Measurements from ENCODE around the gene CD164.

The CD164 gene

DNA sequence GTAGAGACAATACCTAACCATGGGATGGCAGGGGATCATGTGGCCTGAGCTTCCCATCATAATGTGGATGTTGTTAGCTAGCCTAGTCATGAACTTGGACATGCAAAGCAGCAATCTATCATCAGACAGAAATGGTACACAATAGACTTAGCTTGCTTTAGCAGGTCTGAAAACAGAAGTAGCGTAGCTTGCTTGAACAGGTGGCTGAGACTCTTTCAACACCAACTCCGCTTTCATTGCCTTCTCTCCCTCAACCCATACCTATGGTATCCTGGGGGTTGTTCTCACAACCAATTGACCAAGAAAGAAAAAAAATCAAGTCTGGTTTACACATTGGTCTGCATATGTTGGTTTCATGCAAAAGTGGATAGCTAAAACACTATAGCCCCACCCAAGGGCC lies 23.0 kb downstream of the CD164 start:
- Histone ChIP-seq H3K27ac (ENCODE audit: low read length) (no peak overlapping the region), H3K36me3 (ENCODE audit: control insufficient read depth in 1 of 2, insufficient read depth in 2 of 2, low read length in 2 of 2) (peaks cover 21 to 56% of the 10 kb centered on the region in 2 donors), H3K9me3 (ENCODE audit: control insufficient read depth in 1 of 2, low read length in 2 of 2) (peaks cover 0 to 2% of the 10 kb centered on the region in 2 donors), H3K4me1 (ENCODE audit: control insufficient read depth in 1 of 2, insufficient read depth in 2 of 2, low read length in 2 of 2) (no peaks in the 10 kb centered on the region), H3K4me3 (ENCODE audit: low read depth in 1 of 2, low read length in 2 of 2) (no peak overlapping the region), H3K27me3 (ENCODE audit: low read depth, low read length) (no peaks in the 10 kb centered on the region)

DNA sequence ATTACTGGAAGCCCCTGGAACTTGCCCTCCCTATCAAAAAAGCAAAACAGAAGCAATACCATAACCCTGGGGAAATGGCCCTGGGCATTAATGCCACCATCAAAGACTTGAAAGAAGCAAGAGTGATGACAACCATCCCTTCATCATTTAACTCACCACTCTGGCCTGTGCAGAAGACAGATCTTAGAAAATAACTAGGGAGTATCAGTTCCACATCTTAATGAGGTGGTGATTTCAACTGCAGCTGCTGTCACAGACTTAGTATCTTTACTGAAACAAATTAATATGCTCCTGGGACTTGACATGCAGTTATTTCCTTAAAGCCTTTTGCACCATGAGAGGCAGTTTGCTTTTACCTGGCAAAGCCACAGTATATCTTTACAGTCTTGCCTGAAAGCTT lies 24.1 kb downstream of the CD164 start:
- no peaks in the 10 kb centered on the region for H3K4me1 ChIP-seq (ENCODE audit: control insufficient read depth in 1 of 2, insufficient read depth in 2 of 2, low read length in 2 of 2)
- no peak overlapping the region for H3K27ac ChIP-seq (ENCODE audit: low read length)
- no peaks in the 10 kb centered on the region for H3K27me3 ChIP-seq (ENCODE audit: low read depth, low read length)
- H3K4me3 ChIP-seq (ENCODE audit: low read depth in 1 of 2, low read length in 2 of 2), result no peak overlapping the region
- H3K9me3 ChIP-seq (ENCODE audit: control insufficient read depth in 1 of 2, low read length in 2 of 2), result peaks cover 0 to 2% of the 10 kb centered on the region in 2 donors
- H3K36me3 ChIP-seq (ENCODE audit: control insufficient read depth in 1 of 2, insufficient read depth in 2 of 2, low read length in 2 of 2), result peaks cover 17 to 56% of the 10 kb centered on the region in 2 donors

DNA sequence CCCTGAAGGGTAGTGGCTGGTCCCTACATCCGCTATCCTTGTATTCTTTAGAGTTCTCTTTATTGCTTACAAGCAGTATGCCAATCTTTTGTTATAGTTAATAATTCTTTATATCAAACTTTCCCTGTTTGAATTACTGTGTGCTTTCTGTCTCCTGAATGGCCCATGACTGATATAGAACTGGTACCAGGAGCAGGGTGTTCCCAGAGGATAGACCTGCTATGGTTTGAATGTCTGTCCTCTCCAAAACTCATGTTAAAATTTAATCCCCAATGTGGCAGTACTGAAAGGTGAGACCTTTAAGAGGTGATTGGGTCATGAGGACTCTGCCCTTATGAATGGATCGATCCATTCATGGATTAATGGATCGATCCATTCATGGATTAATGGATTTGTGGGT lies 26.0 kb downstream of the CD164 start:
- H3K4me3 ChIP-seq (ENCODE audit: low read depth in 1 of 2, low read length in 2 of 2), result no peak overlapping the region
- H3K27ac ChIP-seq (ENCODE audit: low read length), result no peak overlapping the region
- no peaks in the 10 kb centered on the region for H3K27me3 ChIP-seq (ENCODE audit: low read depth, low read length)
- peaks cover 0 to 2% of the 10 kb centered on the region in 2 donors for H3K9me3 ChIP-seq (ENCODE audit: control insufficient read depth in 1 of 2, low read length in 2 of 2)
- H3K36me3 ChIP-seq (ENCODE audit: control insufficient read depth in 1 of 2, insufficient read depth in 2 of 2, low read length in 2 of 2), result peaks cover 8 to 43% of the 10 kb centered on the region in 2 donors
- H3K4me1 ChIP-seq (ENCODE audit: control insufficient read depth in 1 of 2, insufficient read depth in 2 of 2, low read length in 2 of 2), result peaks cover 0 to 8% of the 10 kb centered on the region in 2 donors

DNA sequence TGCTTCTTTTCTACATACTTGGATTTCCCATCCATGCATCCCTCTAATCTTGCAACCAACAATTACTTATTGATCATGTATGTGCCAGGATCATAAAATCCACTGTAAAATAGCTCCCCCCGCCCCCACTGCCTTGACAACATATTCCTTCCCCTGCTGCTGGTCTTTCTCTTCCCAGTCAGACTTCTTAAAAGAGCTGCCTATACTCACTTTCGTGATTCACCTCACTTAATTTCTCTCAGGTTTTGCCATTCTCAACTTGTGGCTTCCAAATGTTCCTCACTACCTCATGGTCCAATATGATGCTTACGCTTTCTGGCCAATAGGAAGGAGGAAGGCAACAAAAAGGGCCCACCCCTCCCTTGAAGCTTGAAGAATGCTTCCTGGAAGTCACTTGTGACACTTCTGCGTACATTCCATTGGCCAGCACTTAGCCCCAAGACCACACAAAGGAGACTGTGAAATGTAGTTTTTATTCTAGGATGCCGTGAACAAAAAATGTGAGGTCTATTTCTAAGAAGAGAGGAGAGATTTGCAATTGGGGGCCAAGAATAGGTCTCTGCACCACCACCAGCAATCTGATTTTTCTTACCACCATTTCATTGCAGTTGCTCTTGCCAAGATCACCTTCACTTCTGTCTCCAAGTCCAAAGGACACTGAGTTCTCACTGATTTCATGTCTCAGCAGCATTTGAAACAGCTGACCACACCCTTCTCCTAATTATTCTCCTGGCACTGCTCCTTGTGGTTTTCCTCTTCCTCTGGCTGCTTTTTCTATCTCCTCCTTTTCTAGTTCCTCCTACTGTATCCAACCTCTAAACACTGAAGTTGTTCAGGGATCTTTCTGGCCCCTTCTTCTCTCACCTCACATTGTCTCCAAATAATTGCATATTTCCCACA lies 30.8 kb downstream of the CD164 start:
- no peak overlapping the region for H3K27ac ChIP-seq (ENCODE audit: low read length)
- no peaks in the 10 kb centered on the region for H3K27me3 ChIP-seq (ENCODE audit: low read depth, low read length)
- peaks cover 5 to 8% of the 10 kb centered on the region in 2 donors for H3K36me3 ChIP-seq (ENCODE audit: control insufficient read depth in 1 of 2, insufficient read depth in 2 of 2, low read length in 2 of 2)
- H3K9me3 ChIP-seq (ENCODE audit: control insufficient read depth in 1 of 2, low read length in 2 of 2), result no peaks in the 10 kb centered on the region
- no peak overlapping the region for H3K4me3 ChIP-seq (ENCODE audit: low read depth in 1 of 2, low read length in 2 of 2)
- peaks cover 9 to 21% of the 10 kb centered on the region in 2 donors for H3K4me1 ChIP-seq (ENCODE audit: control insufficient read depth in 1 of 2, insufficient read depth in 2 of 2, low read length in 2 of 2)

DNA sequence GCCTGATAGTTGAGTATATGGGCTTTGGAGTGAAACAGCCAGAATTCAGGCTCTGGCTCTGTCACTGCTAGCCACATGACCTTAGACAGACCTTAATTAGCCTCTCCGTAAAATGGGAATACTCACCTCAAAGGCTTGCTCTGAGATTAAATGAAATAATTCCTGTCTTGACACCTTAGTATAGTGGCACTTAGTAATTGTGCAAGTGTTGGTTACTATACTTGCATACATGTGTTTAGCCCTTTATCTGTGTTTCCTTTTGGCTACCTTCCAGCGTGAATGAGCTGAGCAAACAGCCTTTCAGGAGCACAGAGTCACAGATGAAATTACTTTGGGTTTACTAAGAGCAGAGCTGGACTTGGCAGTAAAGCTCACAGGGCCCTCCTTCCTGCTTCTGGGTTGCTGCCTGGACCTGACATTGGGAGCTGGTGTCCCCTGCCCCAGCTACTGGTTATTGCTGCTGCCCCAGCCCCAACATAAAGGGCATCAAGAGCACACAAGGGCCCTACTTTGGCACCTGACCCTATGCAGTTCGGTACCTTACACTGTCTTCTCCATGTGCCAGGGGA lies 32.8 kb downstream of the CD164 start:
- Histone ChIP-seq H3K27me3 (ENCODE audit: low read depth, low read length) (no peaks in the 10 kb centered on the region), H3K4me1 (ENCODE audit: control insufficient read depth in 1 of 2, insufficient read depth in 2 of 2, low read length in 2 of 2) (peaks cover 9 to 21% of the 10 kb centered on the region in 2 donors), H3K36me3 (ENCODE audit: control insufficient read depth in 1 of 2, insufficient read depth in 2 of 2, low read length in 2 of 2) (no peaks in the 10 kb centered on the region), H3K4me3 (ENCODE audit: low read depth in 1 of 2, low read length in 2 of 2) (no peak overlapping the region), H3K9me3 (ENCODE audit: control insufficient read depth in 1 of 2, low read length in 2 of 2) (no peaks in the 10 kb centered on the region), H3K27ac (ENCODE audit: low read length) (peak overlapping the region; percentile 68)

DNA sequence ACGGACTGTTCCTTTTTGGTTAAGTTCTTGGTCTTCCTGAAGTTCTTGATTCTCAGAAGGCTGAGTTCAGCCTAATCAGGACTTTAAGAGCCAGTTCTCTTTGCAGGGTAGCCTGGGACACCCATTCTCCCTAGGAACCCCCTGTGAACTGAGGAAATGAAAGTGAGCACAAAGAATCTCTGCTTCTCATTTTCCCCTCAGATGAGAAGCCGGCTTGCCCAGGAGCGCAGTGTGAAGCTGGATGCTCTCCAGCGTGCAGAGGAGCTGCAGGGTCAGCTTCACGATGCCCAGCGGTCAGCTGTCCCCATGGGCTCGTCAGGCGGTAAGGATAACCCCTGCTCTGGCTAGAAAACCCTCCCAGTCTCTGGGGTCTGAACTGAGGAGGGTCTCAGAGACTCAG lies 34.0 kb downstream of the CD164 start:
- H3K36me3 ChIP-seq (ENCODE audit: control insufficient read depth in 1 of 2, insufficient read depth in 2 of 2, low read length in 2 of 2), result no peaks in the 10 kb centered on the region
- no peak overlapping the region for H3K27ac ChIP-seq (ENCODE audit: low read length)
- H3K27me3 ChIP-seq (ENCODE audit: low read depth, low read length), result no peaks in the 10 kb centered on the region
- no peaks in the 10 kb centered on the region for H3K9me3 ChIP-seq (ENCODE audit: control insufficient read depth in 1 of 2, low read length in 2 of 2)
- peaks cover 9 to 21% of the 10 kb centered on the region in 2 donors for H3K4me1 ChIP-seq (ENCODE audit: control insufficient read depth in 1 of 2, insufficient read depth in 2 of 2, low read length in 2 of 2)
- H3K4me3 ChIP-seq (ENCODE audit: low read depth in 1 of 2, low read length in 2 of 2), result no peak overlapping the region

DNA sequence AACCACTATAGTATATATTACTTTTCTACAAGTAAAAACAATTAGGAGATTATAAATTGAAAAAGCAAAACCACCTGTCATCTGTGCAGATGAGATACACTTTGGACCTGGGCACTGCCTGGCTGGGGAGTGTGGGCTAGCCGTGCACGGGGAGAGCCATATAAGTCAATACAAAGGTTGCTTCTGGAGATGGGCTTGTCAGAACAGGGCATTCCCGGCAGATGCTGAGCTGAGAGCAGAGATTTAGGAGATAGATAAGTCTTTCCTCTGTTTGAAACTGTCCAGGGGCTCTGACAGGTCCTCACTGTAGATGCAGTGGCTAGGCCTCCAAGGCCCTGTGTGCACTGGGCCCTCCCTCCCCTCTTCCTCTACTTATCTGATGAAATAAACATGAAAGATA lies 34.5 kb downstream of the CD164 start:
- Histone ChIP-seq H3K27ac (ENCODE audit: low read length) (no peak overlapping the region), H3K4me3 (ENCODE audit: low read depth in 1 of 2, low read length in 2 of 2) (no peak overlapping the region), H3K36me3 (ENCODE audit: control insufficient read depth in 1 of 2, insufficient read depth in 2 of 2, low read length in 2 of 2) (no peaks in the 10 kb centered on the region), H3K4me1 (ENCODE audit: control insufficient read depth in 1 of 2, insufficient read depth in 2 of 2, low read length in 2 of 2) (peaks cover 9 to 21% of the 10 kb centered on the region in 2 donors), H3K9me3 (ENCODE audit: control insufficient read depth in 1 of 2, low read length in 2 of 2) (no peaks in the 10 kb centered on the region), H3K27me3 (ENCODE audit: low read depth, low read length) (no peaks in the 10 kb centered on the region)

DNA sequence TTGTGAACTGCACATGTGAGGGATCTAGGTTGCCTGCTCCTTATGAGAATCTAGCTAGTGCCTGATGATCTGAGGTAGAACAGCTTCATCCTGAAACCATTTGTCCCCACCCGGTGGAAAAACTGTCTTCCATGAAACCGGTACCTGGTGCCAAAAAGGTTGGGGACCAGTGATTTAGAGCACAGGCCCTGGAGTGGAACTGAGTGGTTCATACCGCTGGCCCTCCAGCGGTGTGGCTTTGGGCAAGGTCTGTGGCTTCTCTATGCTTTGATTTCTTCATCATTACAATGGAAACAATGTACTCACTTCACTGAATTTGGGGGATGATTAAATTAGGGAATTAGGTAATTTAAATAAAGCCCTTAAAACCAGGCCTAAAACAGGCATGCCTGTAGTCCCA lies 36.3 kb downstream of the CD164 start:
- no peaks in the 10 kb centered on the region for H3K27me3 ChIP-seq (ENCODE audit: low read depth, low read length)
- no peak overlapping the region for H3K4me3 ChIP-seq (ENCODE audit: low read depth in 1 of 2, low read length in 2 of 2)
- peaks cover 9 to 12% of the 10 kb centered on the region in 2 donors for H3K4me1 ChIP-seq (ENCODE audit: control insufficient read depth in 1 of 2, insufficient read depth in 2 of 2, low read length in 2 of 2)
- no peak overlapping the region for H3K27ac ChIP-seq (ENCODE audit: low read length)
- H3K36me3 ChIP-seq (ENCODE audit: control insufficient read depth in 1 of 2, insufficient read depth in 2 of 2, low read length in 2 of 2), result no peaks in the 10 kb centered on the region
- no peaks in the 10 kb centered on the region for H3K9me3 ChIP-seq (ENCODE audit: control insufficient read depth in 1 of 2, low read length in 2 of 2)

DNA sequence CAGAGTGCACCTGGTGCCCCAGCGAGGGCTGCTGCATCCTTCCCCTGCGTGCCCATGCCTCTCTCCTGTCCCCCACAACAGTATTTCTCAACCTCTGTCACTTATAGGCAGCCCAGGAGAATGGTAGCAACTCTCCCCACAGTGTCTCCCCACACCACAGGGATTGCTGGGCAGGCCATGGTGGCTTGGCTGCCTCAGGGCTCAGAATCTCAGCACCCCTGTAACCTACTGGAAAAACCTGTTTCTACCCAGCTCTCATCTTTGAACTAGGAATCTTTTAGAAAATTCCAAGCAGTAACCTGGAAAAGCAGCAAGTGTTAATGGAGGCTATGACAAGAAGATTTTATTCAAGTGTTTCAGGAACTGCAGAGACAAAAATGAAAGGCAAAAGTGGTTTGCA lies 38.0 kb downstream of the CD164 start:
- Histone ChIP-seq H3K9me3 (ENCODE audit: control insufficient read depth in 1 of 2, low read length in 2 of 2) (no peaks in the 10 kb centered on the region), H3K4me3 (ENCODE audit: low read depth in 1 of 2, low read length in 2 of 2) (no peak overlapping the region), H3K4me1 (ENCODE audit: control insufficient read depth in 1 of 2, insufficient read depth in 2 of 2, low read length in 2 of 2) (peaks cover under 1 to 4% of the 10 kb centered on the region in 2 donors), H3K36me3 (ENCODE audit: control insufficient read depth in 1 of 2, insufficient read depth in 2 of 2, low read length in 2 of 2) (no peaks in the 10 kb centered on the region), H3K27ac (ENCODE audit: low read length) (no peak overlapping the region), H3K27me3 (ENCODE audit: low read depth, low read length) (no peaks in the 10 kb centered on the region)

DNA sequence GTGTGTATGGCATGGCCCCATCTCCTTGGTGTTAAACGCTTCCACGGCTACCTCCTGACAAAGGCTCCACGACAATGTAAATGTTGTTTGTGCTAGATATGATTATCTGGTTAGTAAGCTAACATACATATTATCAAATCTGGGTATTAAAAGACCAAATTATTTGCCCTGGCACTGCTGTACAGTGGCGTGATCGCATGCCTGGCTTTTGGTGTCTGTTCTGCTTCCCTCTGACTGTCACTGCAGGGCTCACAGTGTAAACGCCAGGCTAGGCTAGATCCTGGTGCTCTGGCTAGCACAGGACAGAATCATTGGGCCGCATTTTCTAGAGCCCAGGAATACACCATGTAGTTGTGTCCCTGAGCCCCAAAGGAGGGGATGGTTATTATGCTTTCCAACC lies 38.7 kb downstream of the CD164 start:
- no peaks in the 10 kb centered on the region for H3K36me3 ChIP-seq (ENCODE audit: control insufficient read depth in 1 of 2, insufficient read depth in 2 of 2, low read length in 2 of 2)
- no peak overlapping the region for H3K4me3 ChIP-seq (ENCODE audit: low read depth in 1 of 2, low read length in 2 of 2)
- H3K27me3 ChIP-seq (ENCODE audit: low read depth, low read length), result no peaks in the 10 kb centered on the region
- no peak overlapping the region for H3K27ac ChIP-seq (ENCODE audit: low read length)
- H3K4me1 ChIP-seq (ENCODE audit: control insufficient read depth in 1 of 2, insufficient read depth in 2 of 2, low read length in 2 of 2), result peaks cover 0 to 3% of the 10 kb centered on the region in 2 donors
- H3K9me3 ChIP-seq (ENCODE audit: control insufficient read depth in 1 of 2, low read length in 2 of 2), result no peaks in the 10 kb centered on the region

DNA sequence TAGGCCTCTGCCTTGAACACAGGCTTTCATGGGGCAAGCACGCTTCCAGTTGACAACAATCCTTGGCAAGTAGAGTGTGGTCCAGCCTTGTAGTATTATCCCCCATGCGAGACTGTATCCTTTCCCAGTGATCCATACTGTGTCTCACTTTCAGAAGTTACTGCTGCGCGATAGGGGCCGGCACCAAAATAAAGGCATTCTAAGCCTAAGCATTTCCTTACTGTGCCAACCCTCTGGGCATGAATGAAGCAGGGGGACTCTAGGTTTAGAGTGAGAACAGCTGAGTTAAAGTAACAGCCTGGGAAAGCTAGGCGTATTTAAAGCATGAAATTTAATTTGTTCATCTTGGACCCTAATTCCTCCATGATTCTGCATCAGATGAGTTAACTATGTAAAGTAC lies 39.4 kb downstream of the CD164 start:
- Histone ChIP-seq H3K27ac (ENCODE audit: low read length) (no peak overlapping the region), H3K9me3 (ENCODE audit: control insufficient read depth in 1 of 2, low read length in 2 of 2) (no peaks in the 10 kb centered on the region), H3K36me3 (ENCODE audit: control insufficient read depth in 1 of 2, insufficient read depth in 2 of 2, low read length in 2 of 2) (no peaks in the 10 kb centered on the region), H3K4me1 (ENCODE audit: control insufficient read depth in 1 of 2, insufficient read depth in 2 of 2, low read length in 2 of 2) (no peaks in the 10 kb centered on the region), H3K4me3 (ENCODE audit: low read depth in 1 of 2, low read length in 2 of 2) (no peak overlapping the region), H3K27me3 (ENCODE audit: low read depth, low read length) (no peaks in the 10 kb centered on the region)
